HS-5 (cell line): ENCODE measurements around the gene CLTB.
A peak's percentile ranks its signal among the peaks of the same experiment; 100 is the strongest.

Source experiments
- DNase-seq: peaks from one replicate; pipeline ENCODE4 v3.0.0-alpha.2; 2012; ENCODE audit warnings: low read depth

Gene CLTB

DNA sequence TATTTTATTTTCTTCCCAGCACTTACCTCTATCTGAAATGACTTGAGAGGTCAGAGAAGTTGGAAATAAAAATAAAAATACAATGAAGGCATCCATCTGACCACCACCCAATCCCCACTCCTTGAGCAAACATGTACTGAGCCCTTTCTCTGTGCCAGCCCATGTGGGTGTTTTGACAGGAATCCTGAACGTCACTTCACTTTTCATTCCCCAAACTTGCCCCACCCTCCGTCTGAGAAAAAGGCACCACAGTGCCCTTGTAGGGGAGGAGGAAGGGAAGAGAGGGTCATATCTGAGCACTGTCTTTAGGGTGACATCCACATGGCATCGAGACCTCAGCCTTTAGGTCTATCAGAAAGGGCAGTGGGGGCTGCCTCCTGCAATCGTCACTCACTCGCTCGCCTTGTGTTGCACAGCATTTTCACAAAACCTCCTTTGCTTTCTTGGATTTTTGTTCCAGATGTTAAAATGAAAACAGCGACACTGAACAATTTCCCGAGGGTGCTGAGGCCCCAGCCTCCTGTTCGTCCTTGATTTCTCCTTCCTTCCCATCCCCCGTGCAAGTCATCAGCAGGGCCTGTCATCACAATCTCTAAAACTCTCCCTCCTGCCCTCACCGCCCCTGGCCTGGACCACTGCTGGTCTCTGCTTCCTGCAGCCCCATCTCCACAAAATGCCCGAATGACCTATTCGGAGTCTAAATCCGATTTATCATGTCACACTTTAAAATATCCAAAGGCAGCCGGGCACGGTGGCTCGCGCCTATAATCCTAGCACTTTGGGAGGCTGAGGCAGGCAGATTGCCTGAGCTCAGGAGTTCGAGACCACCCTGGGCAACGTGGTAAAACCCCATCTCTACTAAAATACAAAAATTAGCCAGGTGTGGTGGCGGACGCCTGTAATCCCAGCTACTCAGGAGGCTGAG, 14.8 kb downstream of the CLTB start:
- DNase-seq = no peak

DNA sequence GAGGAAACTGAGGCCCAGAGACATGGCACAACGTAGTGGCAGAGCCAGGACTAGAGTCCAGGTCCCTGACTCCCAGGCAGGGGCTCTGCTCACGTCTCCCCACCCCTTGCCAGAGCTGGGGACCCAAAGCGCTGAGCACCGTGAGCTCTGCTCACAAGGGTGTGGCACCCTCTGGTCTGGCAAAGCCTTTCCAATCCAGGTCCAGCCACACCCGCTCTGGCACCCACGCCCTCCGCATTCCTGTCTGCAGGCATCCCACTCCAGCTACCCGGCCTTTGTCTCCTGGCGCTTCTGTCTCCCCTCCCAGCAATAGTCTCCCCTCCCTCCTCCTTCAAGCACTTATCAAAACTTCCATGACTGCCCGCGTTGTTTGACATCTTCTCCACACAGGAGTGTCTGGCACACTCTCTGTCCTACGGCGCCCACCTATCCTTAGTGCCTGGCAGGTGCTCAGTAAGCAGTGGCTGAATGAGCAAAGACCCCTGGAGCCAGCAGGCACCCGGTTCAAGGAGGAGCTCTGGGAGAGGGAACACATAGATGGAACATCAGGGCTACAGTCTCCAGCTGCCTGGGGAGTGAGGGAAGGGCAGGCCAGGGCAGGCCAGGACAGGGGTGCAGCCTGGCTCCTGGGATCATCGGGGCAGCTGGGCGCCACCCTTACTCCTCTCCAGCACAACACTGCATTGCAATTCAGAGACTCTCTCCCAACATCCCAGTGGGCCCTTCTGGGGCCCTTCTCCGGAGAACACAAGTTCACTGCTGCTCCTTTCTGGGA, 15.8 kb downstream of the CLTB start:
- DNase-seq = no peak

GRCh38 chr5:176397736-176398420, 18.5 kb downstream of the CLTB start:
- no peak for DNase-seq

DNA sequence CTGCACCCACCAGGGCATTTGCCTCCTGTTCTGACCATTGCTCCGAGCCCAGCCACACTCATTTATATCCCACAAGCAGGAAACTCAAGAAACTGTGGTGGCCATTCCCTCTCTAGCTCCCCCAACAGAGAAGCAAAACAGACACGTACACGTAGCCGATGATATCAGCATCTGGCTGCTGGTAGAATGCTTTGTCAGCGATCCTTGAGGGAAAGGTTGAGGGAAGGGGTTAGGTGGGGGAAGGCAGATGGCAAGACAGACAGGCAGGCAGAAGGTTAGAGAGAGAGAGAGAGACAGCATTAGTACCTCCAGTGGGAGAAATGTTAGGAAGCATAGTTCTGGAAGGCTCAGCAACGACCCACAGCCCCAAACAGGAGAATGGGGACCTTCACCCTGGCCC, 20.0 kb downstream of the CLTB start:
- DNase-seq = no peak

GRCh38 chr5:176394881-176395675, 21.3 kb downstream of the CLTB start:
- no peak for DNase-seq

DNA sequence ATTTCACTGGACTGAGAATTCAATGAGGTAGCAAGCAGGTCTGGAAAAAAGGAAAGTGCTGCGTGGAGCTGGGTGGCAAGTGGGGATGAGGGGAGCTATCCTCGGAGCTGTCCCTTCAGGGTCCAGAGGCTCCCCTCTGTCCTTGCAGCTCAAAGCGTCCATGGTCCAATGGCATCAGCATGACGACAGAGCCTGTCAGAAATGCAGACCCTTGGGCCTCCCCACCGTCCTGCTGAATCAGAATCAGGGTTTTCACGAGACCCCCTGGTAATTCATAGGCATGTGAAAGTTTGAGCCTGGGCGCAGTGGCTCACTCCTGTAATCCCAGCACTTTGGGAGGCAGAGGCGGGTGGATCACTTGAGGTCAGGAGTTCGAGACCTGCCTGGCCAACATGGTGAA, 22.2 kb downstream of the CLTB start:
- no peak for DNase-seq

DNA sequence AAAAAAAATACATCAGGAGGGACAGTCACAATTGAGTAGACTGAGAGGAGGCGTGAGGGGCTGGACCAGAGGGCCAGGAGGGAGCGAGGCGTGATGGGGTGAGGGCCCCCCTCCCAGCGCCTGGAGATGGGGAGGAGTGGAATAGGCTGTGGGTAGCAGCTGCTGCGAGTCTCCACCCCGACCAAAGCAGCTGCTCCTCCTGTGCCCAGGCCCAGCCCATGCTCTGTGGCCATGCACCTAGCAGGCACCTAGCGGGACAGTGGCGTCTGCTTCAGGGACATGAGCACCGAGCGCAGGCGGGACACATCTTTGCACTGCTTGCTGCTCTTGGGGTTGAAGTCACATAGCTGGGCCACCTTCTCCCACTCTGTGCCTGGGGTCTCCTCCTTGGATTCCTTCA, 23.8 kb downstream of the CLTB start:
- DNase-seq = no peak

DNA sequence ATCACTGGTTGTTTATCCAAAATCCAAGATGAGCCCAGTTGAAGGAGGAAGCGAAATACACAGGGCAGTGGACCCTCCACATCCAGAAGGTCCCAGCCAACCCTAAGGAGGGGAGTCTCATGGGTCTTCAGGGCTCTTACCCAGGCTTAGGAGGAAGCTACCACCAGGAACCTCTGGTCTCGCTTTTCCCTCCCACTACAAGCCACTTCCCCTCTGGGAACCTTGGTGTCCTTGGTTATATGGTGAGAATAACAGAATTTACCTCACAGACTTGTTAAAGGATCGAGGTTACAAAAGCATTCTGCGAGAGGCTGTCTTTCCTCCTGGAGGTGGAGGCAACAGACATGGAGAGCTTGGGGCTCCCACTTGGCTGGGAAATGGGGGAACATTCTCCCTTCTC, 24.3 kb downstream of the CLTB start:
- DNase-seq = no peak

GRCh38 chr5:176391479-176391878, 24.9 kb downstream of the CLTB start:
- no peak for DNase-seq

DNA sequence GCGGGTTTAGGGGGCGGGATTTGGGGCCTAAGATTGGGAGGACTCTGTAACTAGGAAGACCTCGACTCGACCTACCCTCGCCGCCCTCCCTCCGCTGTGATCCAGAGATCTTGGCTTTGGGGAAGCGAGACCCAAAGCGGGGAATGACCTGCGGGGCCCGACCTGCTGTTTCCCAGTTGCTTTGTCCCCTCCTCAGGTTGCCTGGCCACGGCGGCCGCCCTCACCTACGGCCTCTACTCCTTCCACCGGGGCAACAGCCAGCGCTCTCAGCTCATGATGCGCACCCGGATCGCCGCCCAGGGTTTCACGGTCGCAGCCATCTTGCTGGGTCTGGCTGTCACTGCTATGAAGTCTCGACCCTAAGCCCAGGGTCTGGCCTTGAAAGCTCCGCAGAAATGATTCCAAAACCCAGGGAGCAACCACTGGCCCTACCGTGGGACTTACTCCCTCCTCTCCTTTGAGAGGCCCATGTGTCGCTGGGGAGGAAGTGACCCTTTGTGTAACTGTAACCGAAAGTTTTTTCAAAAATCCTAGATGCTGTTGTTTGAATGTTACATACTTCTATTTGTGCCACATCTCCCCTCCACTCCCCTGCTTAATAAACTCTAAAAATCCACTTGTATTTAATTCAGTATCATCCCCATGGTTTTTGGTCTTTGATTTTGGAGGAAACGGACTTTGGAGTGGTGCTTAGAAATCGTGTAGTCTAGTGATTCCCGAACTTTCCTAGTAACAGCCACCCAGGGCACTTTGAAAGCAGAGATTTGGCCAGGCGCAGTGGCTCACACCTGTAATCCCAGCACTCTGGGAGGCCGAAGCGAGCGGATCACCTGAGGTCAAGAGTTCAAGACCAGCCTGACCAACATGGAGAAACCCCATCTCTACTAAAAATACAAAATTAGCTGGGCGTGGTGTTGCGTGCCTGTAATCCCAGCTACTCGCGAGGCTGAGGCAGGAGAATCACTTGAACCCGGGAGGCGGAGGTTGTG, 26.9 kb downstream of the CLTB start:
- DNase-seq = no peak

DNA sequence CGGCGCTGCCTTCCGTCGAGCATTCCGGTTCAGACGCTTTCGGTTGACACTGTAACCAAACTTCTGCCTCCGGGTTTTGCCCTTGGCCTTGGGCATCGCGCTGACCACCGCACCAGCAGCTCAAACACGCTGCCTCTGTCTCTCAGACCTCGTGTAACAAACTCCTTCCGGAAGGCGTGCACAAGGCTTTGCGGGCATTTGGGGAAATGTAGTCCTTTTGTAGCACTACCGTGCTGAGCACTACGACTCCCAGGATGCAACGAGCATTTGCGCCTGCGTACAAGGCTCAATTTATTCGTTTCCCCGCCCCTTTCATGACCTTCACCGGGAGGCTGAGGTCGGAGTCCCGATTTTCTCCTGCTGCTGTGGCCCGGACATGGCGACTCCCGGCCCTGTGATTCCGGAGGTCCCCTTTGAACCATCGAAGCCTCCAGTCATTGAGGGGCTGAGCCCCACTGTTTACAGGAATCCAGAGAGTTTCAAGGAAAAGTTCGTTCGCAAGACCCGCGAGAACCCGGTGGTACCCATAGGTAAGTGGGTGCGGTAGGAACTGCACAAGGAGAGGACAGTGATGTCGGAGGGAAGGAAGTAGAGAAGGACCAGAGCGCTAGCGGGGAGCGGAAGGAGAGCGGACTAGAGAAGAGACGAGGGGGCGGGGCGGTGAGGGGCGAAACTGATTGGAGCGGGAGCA, 27.8 kb downstream of the CLTB start, which contains the start of the genes HIGD2A and NOP16:
TSS of gene HIGD2A (plus strand) at position 308 of the 691 bp plus-strand sequence. CDS start at position 377, 69 bp downstream.
TSS of gene NOP16 (minus strand) at position 155 of the 691 bp plus-strand sequence. CDS start at position 96, 59 bp downstream.
- DNase-seq = peak; percentile 98

- no peak for DNase-seq
Observed at GRCh38 chr5:176388003-176388443, 28.3 kb downstream of the CLTB start.

GRCh38 chr5:176387384-176387925, 28.9 kb downstream of the CLTB start:
- no peak for DNase-seq

DNA sequence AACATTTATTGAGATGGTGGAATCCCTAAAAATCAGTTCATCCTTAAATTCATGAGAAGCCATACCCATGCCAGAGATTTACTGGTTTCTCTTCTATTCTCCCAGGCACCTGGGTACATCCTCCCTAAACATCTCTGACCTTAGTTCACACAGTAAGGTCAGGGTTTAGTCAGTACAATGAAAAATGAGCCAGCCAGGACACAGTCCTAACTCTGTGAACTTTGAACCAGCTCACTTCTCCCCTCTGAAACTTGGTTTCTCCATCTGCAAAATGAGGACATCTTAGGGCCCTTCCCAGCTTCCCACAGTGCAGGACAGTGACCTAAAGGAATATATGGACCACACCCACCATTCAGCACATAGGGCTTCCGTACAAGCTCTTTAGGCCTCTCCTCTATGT, 29.8 kb downstream of the CLTB start:
- no peak for DNase-seq

- DNase-seq = no peak
Observed at GRCh38 chr5:176384991-176385390, 31.3 kb downstream of the CLTB start.

GRCh38 chr5:176384366-176384930, 31.9 kb downstream of the CLTB start:
- no peak for DNase-seq

DNA sequence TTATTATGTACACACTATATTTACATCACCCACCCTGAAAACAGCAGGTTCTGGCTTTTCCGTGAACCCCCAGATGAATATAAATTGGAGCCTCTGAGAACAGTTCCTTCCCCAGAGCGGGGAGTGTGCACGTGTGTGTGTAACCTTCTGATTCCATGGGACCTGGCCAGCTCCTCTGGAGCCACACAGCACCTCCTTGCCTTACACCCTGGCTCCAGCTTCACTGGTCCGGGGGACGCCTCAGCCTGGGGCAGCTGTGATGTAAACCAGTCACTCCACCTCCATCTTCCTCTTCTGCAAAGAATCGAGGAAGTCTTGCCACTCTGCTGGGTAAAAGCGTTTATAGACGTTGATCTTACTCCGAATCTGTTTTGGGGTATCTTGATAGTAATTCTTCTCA, 32.4 kb downstream of the CLTB start:
- no peak for DNase-seq

DNA sequence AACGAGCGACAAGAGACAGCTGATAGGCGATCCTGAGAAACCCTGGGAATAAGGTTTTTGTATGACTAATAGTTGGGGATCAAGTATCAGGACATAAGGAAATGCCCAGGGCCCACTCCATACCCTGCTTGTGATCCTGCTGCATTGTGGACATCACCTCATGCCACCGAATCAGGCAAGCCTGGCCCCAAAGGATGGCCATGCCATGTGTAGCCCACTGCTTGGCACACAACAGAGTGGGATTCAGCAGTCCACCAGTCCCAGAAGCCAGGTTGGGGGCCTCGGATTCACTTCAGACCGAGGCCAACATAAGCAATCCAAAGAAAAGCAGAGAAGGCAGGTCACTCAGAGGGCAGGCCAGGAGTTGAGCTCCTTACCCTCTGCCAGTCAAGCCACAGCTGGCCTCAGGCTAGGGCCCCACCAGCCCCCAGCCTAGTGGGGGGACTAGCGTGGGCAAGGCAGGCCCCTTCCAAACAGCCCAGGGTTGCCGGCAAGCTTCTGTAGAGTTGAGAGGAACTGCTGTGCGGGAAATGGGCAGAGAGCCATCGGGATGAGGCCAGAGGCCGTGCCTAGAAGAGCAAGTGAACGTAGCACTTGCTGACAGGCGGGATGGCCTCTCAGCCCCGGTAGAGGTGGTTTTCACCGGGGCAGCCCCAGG, 33.0 kb downstream of the CLTB start:
- DNase-seq = no peak
